Measurements from ENCODE around the gene MAST4.

MAST4 gene

DNA sequence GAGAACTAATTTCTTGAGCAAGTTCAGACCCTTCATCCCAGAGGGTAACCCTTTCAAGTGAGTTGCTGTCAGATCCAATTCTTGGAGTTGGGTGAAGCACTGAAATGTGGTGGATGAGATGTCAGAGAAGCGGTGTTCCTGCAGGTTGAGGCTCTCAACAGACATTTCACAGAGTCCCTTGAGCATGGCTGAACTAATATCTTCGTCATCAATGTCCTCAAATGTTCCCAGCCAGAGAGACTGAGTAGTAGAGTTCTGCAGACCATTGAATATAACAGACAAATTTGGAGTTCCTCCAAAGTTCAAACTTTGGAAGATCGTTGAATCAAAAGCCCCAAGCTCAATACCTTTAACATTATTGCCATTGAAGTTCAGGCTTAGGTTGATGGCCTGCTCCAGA is 587.7 kb downstream of the MAST4 start:
- Histone ChIP-seq H3K27me3 (replicated peaks; ENCODE audit: control insufficient read depth, insufficient read depth, low read length) (no peaks in the 10 kb centered on the region), H3K4me3 (replicated peaks; ENCODE audit: low read depth, low read length) (no peak overlapping the region), H3K36me3 (ENCODE audit: control insufficient read depth, insufficient read depth, low read length) (no peaks in the 10 kb centered on the region)
- DNase-seq (ENCODE audit: extremely low read depth, insufficient read length), result no peak
- TF ChIP-seq, protein P1, sequence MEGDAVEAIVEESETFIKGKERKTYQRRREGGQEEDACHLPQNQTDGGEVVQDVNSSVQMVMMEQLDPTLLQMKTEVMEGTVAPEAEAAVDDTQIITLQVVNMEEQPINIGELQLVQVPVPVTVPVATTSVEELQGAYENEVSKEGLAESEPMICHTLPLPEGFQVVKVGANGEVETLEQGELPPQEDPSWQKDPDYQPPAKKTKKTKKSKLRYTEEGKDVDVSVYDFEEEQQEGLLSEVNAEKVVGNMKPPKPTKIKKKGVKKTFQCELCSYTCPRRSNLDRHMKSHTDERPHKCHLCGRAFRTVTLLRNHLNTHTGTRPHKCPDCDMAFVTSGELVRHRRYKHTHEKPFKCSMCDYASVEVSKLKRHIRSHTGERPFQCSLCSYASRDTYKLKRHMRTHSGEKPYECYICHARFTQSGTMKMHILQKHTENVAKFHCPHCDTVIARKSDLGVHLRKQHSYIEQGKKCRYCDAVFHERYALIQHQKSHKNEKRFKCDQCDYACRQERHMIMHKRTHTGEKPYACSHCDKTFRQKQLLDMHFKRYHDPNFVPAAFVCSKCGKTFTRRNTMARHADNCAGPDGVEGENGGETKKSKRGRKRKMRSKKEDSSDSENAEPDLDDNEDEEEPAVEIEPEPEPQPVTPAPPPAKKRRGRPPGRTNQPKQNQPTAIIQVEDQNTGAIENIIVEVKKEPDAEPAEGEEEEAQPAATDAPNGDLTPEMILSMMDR (IDR thresholded peaks at IDR 0.05; ENCODE audit: insufficient read depth, low read length, poor library complexity, severe bottlenecking), result no peak

DNA sequence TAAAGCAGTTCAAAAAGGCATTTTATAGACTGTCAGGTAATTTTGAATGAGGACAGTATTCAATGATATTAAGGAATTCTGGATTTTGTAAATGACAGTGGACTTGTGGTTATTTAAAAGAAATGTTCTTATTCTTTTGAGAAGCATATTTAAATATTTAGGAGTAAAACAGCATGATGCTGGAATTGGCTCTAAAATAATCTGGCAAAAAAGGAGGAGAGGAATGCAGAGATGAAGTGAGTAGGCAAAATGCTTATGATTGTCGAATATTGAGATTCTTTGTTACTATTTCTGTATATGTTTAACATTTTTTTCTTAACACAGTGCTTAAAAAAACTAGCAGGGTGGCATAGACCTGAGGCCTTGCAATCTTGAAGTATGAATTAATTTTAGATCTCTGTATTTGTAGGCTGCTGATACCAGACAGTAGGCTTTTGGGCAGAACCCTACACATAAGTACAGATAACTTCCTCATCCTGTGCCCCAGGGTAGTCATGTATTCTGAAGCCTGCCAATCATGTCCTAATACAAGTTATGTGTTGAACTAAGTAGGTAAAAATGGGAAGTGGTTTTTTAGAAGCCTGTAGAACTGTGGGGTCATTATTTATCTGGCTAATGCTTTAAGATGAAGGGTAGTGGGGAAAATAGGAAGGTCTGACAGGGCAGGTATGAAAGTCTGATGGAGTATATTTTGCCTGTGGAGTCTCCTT is 591.0 kb downstream of the MAST4 start:
- no peaks in the 10 kb centered on the region for H3K27me3 ChIP-seq (replicated peaks; ENCODE audit: control insufficient read depth, insufficient read depth, low read length)
- TF ChIP-seq, protein P1 (IDR thresholded peaks at IDR 0.05; ENCODE audit: insufficient read depth, low read length, poor library complexity, severe bottlenecking), result no peak
- DNase-seq (ENCODE audit: extremely low read depth, insufficient read length), result no peak
- no peak overlapping the region for H3K4me3 ChIP-seq (replicated peaks; ENCODE audit: low read depth, low read length)
- H3K36me3 ChIP-seq (ENCODE audit: control insufficient read depth, insufficient read depth, low read length), result no peaks in the 10 kb centered on the region

DNA sequence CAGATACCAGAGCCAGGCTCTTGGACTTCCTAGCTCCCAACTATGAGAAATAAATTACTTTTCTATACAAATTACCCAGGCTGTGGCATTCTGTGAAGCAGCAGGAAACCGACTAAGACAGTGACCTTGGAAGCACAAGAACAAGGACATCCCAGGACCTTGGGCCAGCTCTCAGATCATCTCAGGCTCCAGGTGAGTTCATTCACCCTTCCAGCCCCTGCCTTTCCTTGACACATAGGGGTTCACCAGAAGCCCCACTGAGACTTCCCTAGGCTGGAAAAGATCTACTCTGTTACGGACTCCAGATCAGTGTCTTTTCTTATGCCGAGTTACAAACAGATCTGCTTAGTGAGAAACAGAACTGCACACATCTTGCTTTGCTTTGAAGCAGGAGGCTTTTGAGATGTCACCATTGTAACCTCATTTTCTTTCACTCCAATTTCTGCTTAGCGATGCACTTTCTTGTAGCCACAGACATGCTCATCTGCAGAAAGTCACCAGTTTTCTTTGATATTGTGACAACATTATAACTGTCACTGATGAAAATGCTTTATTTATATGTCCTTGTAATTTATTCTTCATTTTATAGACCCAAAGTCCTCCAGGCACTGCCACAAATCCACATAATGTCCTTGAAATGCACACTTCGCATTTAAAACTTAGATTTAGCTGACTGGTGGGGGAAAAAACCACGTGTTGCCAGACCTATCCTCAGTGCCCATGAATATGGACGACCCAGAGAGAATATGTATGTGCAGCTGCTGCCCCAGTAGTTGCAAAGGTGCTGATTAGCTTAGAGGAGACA is 592.3 kb downstream of the MAST4 start:
- no peaks in the 10 kb centered on the region for H3K27me3 ChIP-seq (replicated peaks; ENCODE audit: control insufficient read depth, insufficient read depth, low read length)
- no peak for DNase-seq (ENCODE audit: extremely low read depth, insufficient read length)
- H3K4me3 ChIP-seq (replicated peaks; ENCODE audit: low read depth, low read length), result no peak overlapping the region
- H3K36me3 ChIP-seq (ENCODE audit: control insufficient read depth, insufficient read depth, low read length), result no peaks in the 10 kb centered on the region
- TF ChIP-seq, protein P1 (IDR thresholded peaks at IDR 0.05; ENCODE audit: insufficient read depth, low read length, poor library complexity, severe bottlenecking), result no peak

DNA sequence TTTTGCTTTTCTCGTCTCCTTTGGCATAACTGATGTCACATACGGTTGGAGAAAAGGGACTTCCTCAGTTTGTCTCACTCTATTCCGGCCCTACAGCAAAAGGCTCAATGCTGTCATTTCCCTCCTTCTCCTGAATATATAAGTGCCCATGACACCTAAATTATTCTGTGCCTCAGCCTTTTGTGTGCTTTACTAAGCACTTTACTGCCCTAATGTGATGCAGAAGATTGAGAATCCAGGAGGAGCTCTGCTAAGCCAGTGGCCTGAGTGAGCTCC is 592.8 kb downstream of the MAST4 start:
- DNase-seq (ENCODE audit: extremely low read depth, insufficient read length), result no peak
- Histone ChIP-seq H3K36me3 (ENCODE audit: control insufficient read depth, insufficient read depth, low read length) (no peaks in the 10 kb centered on the region), H3K27me3 (replicated peaks; ENCODE audit: control insufficient read depth, insufficient read depth, low read length) (no peaks in the 10 kb centered on the region), H3K4me3 (replicated peaks; ENCODE audit: low read depth, low read length) (no peak overlapping the region)
- TF ChIP-seq, protein P1 (IDR thresholded peaks at IDR 0.05; ENCODE audit: insufficient read depth, low read length, poor library complexity, severe bottlenecking), result no peak

DNA sequence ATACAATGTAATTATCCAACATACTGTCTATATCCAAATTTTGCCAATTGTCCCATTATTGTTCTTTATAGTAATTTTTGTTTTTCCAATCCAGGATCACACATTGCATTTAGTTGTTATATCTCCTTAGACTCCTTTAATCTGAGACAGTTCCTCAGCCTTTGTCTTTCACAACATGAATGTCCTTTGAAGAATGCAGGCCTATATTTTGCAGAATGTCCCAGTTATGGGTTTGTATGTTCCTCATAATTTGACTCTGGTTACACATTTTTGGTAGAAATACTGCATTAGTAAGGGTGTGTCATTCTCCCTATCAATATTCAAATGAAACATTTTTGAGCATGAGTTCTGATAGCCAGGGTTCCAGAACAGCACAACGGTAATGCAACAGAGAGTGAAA is 593.7 kb downstream of the MAST4 start:
- TF ChIP-seq, protein P1 (IDR thresholded peaks at IDR 0.05; ENCODE audit: insufficient read depth, low read length, poor library complexity, severe bottlenecking), result no peak
- DNase-seq (ENCODE audit: extremely low read depth, insufficient read length), result no peak
- H3K4me3 ChIP-seq (replicated peaks; ENCODE audit: low read depth, low read length), result no peak overlapping the region
- H3K36me3 ChIP-seq (ENCODE audit: control insufficient read depth, insufficient read depth, low read length), result no peaks in the 10 kb centered on the region
- H3K27me3 ChIP-seq (replicated peaks; ENCODE audit: control insufficient read depth, insufficient read depth, low read length), result no peaks in the 10 kb centered on the region

All from GM06990 (cell line).